ENCODE data around the gene PPM1N. TPM values are rescaled to one million over a fixed set of nuclear protein-coding genes. Genes with fewer than 3 reads are reported as not detected.

Gene PPM1N
- 1.4 and 1.9 TPM in 2 replicates for total RNA-seq

GRCh38 chr19:45498411-45499195 lies at the start of gene PPM1N:
TSS of gene PPM1N (plus strand) at chr19:45498443. CDS start at chr19:45498473, 30 bp downstream.

GRCh38 chr19:45467456-45468158 lies 30.6 kb upstream of the PPM1N start, which contains the start of gene FOSB:
TSS of gene FOSB (plus strand) at chr19:45467996. CDS start at chr19:45468587, 591 bp downstream.

DNA sequence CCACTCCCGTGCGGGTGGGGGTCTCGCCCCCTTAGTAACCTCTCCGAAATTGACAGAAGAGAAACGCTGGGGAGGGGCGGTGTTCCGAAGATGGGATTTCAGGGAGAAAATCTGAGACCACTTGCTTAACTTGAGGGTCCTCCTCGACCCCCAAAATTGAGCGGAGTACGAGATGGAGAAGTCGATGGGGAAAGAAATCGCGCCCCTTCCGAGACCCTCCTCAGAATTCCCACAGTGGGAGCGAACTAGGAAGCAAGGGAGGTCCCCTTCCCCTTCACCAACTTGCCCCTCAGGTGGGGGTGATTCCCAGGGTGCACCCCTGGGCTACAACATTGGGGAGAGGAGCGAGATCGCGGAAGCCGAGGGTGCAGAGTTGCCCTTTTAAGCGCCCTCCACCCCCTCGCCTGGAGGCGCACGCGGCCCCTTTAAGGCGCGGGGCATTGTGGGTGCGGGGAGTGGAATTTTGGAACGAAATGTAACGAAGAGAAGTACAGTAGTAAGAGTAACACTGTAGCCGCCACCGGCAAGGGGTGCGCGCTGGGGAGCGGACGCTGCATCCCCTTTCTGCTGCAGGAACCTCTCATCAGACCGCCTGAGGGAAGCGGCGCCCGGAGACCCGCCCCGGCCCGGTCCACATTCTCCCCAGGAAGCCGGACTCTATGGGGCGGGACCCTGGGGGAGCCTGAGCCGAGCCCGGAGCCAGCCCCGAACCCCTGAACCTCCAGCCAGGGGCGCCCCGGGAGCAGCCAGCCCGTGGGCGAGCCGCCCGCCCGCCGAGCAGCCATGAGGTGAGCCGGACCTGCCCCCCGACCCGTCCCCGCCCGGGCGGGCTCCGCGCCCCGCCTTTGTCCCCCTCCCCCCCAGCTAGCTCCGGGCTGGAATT lies 9.0 kb downstream of the PPM1N start, which contains the start of gene VASP:
VASP (plus strand) TSS at position 491 of the 883 bp plus-strand sequence; CDS start at position 784, 293 bp downstream.

Other genes starting within 250 kb of the PPM1N start
- 7.8 and 7.9 TPM in 2 replicates for gene MARK4, start 247.2 kb upstream of the PPM1N start, total RNA-seq
- gene CKM, start 175.6 kb upstream of the PPM1N start, total RNA-seq: not detected in 2 replicates
- gene KLC3, start 157.7 kb upstream of the PPM1N start, total RNA-seq: under 0.01 TPM in 1 of 2 replicates, not detected in the other
- 17.5 and 28.3 TPM in 2 replicates for gene ERCC2, start 127.9 kb upstream of the PPM1N start, total RNA-seq
- 2.9 and 4.2 TPM in 2 replicates for gene PPP1R13L, start 93.4 kb upstream of the PPM1N start, total RNA-seq
- gene POLR1G, start 91.8 kb upstream of the PPM1N start, total RNA-seq: 11.2 and 24.0 TPM in 2 replicates
- gene ERCC1, start 74.5 kb upstream of the PPM1N start, total RNA-seq: 72.2 and 100 TPM in 2 replicates
- 0.15 and 0.32 TPM in 2 replicates for gene FOSB, start 30.4 kb upstream of the PPM1N start, total RNA-seq
- gene RTN2, start 1.4 kb upstream of the PPM1N start, total RNA-seq: 8.4 and 21.1 TPM in 2 replicates
- 135 and 170 TPM in 2 replicates for gene VASP, start 9.0 kb downstream of the PPM1N start, total RNA-seq
- 4.5 and 5.6 TPM in 2 replicates for gene OPA3, start 86.4 kb downstream of the PPM1N start, total RNA-seq
- gene GPR4, start 103.8 kb downstream of the PPM1N start, total RNA-seq: 1.5 and 4.2 TPM in 2 replicates
- 17.5 and 37.1 TPM in 2 replicates for gene EML2, start 141.0 kb downstream of the PPM1N start, total RNA-seq
- gene GIPR, start 169.8 kb downstream of the PPM1N start, total RNA-seq: 0.15 TPM in 1 of 2 replicates, not detected in the other
- 461 and 713 TPM in 2 replicates for gene SNRPD2, start 193.5 kb downstream of the PPM1N start, total RNA-seq
- 16.7 and 26.0 TPM in 2 replicates for gene QPCTL, start 194.2 kb downstream of the PPM1N start, total RNA-seq
- 4.3 and 5.5 TPM in 2 replicates for gene FBXO46, start 232.5 kb downstream of the PPM1N start, total RNA-seq
- not detected in 2 replicates for gene MEIOSIN, start 235.0 kb downstream of the PPM1N start, total RNA-seq